ENCODE measurements around the gene CD58. TPM values are rescaled to one million over a fixed set of nuclear protein-coding genes. Genes with fewer than 3 reads are reported as not detected.
A peak's percentile ranks its signal among the peaks of the same experiment; 100 is the strongest.

The CD58 gene
- total and polyA plus RNA-seq, 7 donors = 4.7 to 11.9 (median 7.8) TPM

DNA sequence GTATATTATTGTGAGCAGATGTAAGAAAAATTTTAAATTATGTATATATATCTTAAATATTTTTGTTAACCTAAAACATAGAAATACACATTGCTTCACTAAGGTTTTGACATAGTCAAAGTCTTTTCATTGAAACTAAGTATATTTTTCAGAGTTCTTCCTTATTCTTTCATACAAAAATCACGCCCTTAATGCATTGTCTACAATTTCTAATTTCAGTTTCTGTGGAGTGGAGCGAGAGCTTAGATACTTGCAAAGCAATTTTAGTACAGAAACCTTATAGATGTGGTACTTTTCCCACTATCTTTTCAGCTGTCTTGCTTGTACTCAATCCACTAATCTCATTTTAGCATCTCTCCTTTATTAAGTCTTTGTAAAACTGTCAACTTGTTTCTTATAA lies 63.2 kb downstream of the CD58 start:
- DNase-seq = no peak
- Histone ChIP-seq H3K4me3 (no peak overlapping the region), H3K27me3 (ENCODE audit: insufficient read depth in 3 of 3, low read length in 2 of 3) (no peaks in the 10 kb centered on the region), H3K9me3 (no peaks in the 10 kb centered on the region), H3K36me3 (ENCODE audit: insufficient read depth in 1 of 2, low read depth in 1 of 2) (no peaks in the 10 kb centered on the region), H3K27ac (no peak overlapping the region), H3K4me1 (no peaks in the 10 kb centered on the region)
- WGBS, 3 donors = 91 to 95% (median 92%) methylated on average over 2 of the region's 2 CpGs
- no peak for ATAC-seq
- intact Hi-C loops (cut with DNase I) = no loop called here
- TF ChIP-seq, protein P1, sequence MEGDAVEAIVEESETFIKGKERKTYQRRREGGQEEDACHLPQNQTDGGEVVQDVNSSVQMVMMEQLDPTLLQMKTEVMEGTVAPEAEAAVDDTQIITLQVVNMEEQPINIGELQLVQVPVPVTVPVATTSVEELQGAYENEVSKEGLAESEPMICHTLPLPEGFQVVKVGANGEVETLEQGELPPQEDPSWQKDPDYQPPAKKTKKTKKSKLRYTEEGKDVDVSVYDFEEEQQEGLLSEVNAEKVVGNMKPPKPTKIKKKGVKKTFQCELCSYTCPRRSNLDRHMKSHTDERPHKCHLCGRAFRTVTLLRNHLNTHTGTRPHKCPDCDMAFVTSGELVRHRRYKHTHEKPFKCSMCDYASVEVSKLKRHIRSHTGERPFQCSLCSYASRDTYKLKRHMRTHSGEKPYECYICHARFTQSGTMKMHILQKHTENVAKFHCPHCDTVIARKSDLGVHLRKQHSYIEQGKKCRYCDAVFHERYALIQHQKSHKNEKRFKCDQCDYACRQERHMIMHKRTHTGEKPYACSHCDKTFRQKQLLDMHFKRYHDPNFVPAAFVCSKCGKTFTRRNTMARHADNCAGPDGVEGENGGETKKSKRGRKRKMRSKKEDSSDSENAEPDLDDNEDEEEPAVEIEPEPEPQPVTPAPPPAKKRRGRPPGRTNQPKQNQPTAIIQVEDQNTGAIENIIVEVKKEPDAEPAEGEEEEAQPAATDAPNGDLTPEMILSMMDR (IDR thresholded peaks at IDR 0.05) = no peak

- no peak overlapping the region for H3K4me3 ChIP-seq
- ATAC-seq (no peak), DNase-seq (no peak)
- no peaks in the 10 kb centered on the region for H3K36me3 ChIP-seq (ENCODE audit: insufficient read depth in 1 of 2, low read depth in 1 of 2)
- no peaks in the 10 kb centered on the region for H3K27me3 ChIP-seq (ENCODE audit: insufficient read depth in 3 of 3, low read length in 2 of 3)
- no peak overlapping the region for H3K27ac ChIP-seq
- intact Hi-C loops (cut with DNase I) = no loop called here
- WGBS, 3 donors = 88 to 95% (median 89%) methylated on average over 7 of the region's 7 CpGs
- H3K9me3 ChIP-seq = no peaks in the 10 kb centered on the region
- no peaks in the 10 kb centered on the region for H3K4me1 ChIP-seq
- TF ChIP-seq, protein P1 (IDR thresholded peaks at IDR 0.05) = no peak
Observed at GRCh38 chr1:116506132-116507004, 64.5 kb downstream of the CD58 start.

GRCh38 chr1:116504308-116505156 lies 66.3 kb downstream of the CD58 start:
- Histone ChIP-seq H3K9me3 (no peaks in the 10 kb centered on the region), H3K27ac (no peak overlapping the region), H3K4me3 (no peak overlapping the region), H3K27me3 (ENCODE audit: insufficient read depth in 3 of 3, low read length in 2 of 3) (no peaks in the 10 kb centered on the region), H3K4me1 (no peaks in the 10 kb centered on the region), H3K36me3 (ENCODE audit: insufficient read depth in 1 of 2, low read depth in 1 of 2) (no peaks in the 10 kb centered on the region)
- ATAC-seq (peak; percentile 81 to 85 (median 84)), DNase-seq (peak; percentile 58 to 70)
- TF ChIP-seq, protein P1 (IDR thresholded peaks at IDR 0.05) = no peak
- intact Hi-C loops (cut with DNase I) = no loop called here
- 72 to 82% (median 78%) methylated on average over 8 of the region's 8 CpGs for WGBS, 3 donors

GRCh38 chr1:116503546-116504307 lies 67.1 kb downstream of the CD58 start:
- no peak for ATAC-seq
- no peaks in the 10 kb centered on the region for H3K27me3 ChIP-seq (ENCODE audit: insufficient read depth in 3 of 3, low read length in 2 of 3)
- H3K27ac ChIP-seq = no peak overlapping the region
- no peak overlapping the region for H3K4me3 ChIP-seq
- DNase-seq = no peak
- H3K36me3 ChIP-seq (ENCODE audit: insufficient read depth in 1 of 2, low read depth in 1 of 2) = no peaks in the 10 kb centered on the region
- no peaks in the 10 kb centered on the region for H3K4me1 ChIP-seq
- TF ChIP-seq, protein P1 (IDR thresholded peaks at IDR 0.05) = no peak
- 92 to 93% (median 93%) methylated on average over 7 of the region's 7 CpGs for WGBS, 3 donors
- intact Hi-C loops (cut with DNase I) = no loop called here
- no peaks in the 10 kb centered on the region for H3K9me3 ChIP-seq

Measured in psoas muscle (tissue), 8 donors.